ENCODE measurements around the gene MEGF11.
"Not testable (repeated sequence)": the region's sequence is repeated elsewhere in the genome, so short reads cannot be mapped to it uniquely, and the experiment has no call there.

Gene MEGF11

GRCh38 chr15:65870889-65871533 is 382.5 kb downstream of the MEGF11 start:
- H3K27ac Mint-ChIP-seq, result peak overlapping the region; percentile 97
- no peak for DNase-seq (ENCODE audit: low spot score)
- peaks cover 4% of the 10 kb centered on the region for H3K27me3 Mint-ChIP-seq (ENCODE audit: low read depth)
- H3K36me3 Mint-ChIP-seq (ENCODE audit: low read depth), result peaks cover 24% of the 10 kb centered on the region
- no peaks in the 10 kb centered on the region for H3K9me3 Mint-ChIP-seq
- peaks cover 21% of the 10 kb centered on the region for H3K4me1 Mint-ChIP-seq (ENCODE audit: low read depth)
- H3K4me3 Mint-ChIP-seq, result peak overlapping the region; percentile 97

- DNase-seq (ENCODE audit: low spot score), result no peak
- Mint-ChIP-seq H3K27ac (peak overlapping the region; percentile 97), H3K4me3 (peak overlapping the region; percentile 97), H3K36me3 (ENCODE audit: low read depth) (peaks cover 20% of the 10 kb centered on the region), H3K4me1 (ENCODE audit: low read depth) (peaks cover 20% of the 10 kb centered on the region), H3K27me3 (ENCODE audit: low read depth) (peaks cover 4% of the 10 kb centered on the region), H3K9me3 (no peaks in the 10 kb centered on the region)
Measured at GRCh38 chr15:65869954-65870871, 383.3 kb downstream of the MEGF11 start.

- H3K4me3 Mint-ChIP-seq, result peak within 1 kb of the TSS; percentile 97
Measured at GRCh38 chr15:65869126-65869953, 384.2 kb downstream of the MEGF11 start, which contains the start of gene RAB11A. Gene RAB11A, plus strand, starts transcription at chr15:65869491. Its CDS starts 95 bp downstream, at chr15:65869586.

GRCh38 chr15:65868546-65869125 is 384.9 kb downstream of the MEGF11 start:
- H3K36me3 Mint-ChIP-seq (ENCODE audit: low read depth), result peaks cover 16% of the 10 kb centered on the region
- H3K4me1 Mint-ChIP-seq (ENCODE audit: low read depth), result peaks cover 18% of the 10 kb centered on the region
- DNase-seq (ENCODE audit: low spot score), result no peak

More at GRCh38 chr15:65869126-65869953, 384.2 kb downstream of the MEGF11 start, which contains the start of gene RAB11A:
- peak within 1 kb of the TSS; percentile 97 for H3K27ac Mint-ChIP-seq
- peak; percentile 95 for DNase-seq (ENCODE audit: low spot score)
- H3K9me3 Mint-ChIP-seq, result no peaks in the 10 kb centered on the region
- peaks cover 18% of the 10 kb centered on the region for H3K36me3 Mint-ChIP-seq (ENCODE audit: low read depth)
- H3K27me3 Mint-ChIP-seq (ENCODE audit: low read depth), result peaks cover 4% of the 10 kb centered on the region
- peaks cover 20% of the 10 kb centered on the region for H3K4me1 Mint-ChIP-seq (ENCODE audit: low read depth)

GRCh38 chr15:65867933-65868332 is 385.6 kb downstream of the MEGF11 start:
- H3K36me3 Mint-ChIP-seq (ENCODE audit: low read depth), result peaks cover 16% of the 10 kb centered on the region
- not testable (repeated sequence) for H3K9me3 Mint-ChIP-seq; DNase-seq (ENCODE audit: low spot score); H3K27me3 Mint-ChIP-seq (ENCODE audit: low read depth)
- peaks cover 18% of the 10 kb centered on the region for H3K4me1 Mint-ChIP-seq (ENCODE audit: low read depth)
- H3K4me3 Mint-ChIP-seq, result peak overlapping the region; percentile 97
- H3K27ac Mint-ChIP-seq, result peak overlapping the region; percentile 49

More at GRCh38 chr15:65868546-65869125, 384.9 kb downstream of the MEGF11 start:
- Mint-ChIP-seq H3K9me3 (no peaks in the 10 kb centered on the region), H3K27me3 (ENCODE audit: low read depth) (peaks cover 4% of the 10 kb centered on the region), H3K27ac (peak overlapping the region; percentile 97), H3K4me3 (peak overlapping the region; percentile 97)

GRCh38 chr15:65867244-65867643 is 386.3 kb downstream of the MEGF11 start:
- no peak overlapping the region for H3K4me3 Mint-ChIP-seq
- no peak overlapping the region for H3K27ac Mint-ChIP-seq
- H3K9me3 Mint-ChIP-seq, result no peaks in the 10 kb centered on the region
- peaks cover 12% of the 10 kb centered on the region for H3K36me3 Mint-ChIP-seq (ENCODE audit: low read depth)
- peaks cover 18% of the 10 kb centered on the region for H3K4me1 Mint-ChIP-seq (ENCODE audit: low read depth)
- DNase-seq (ENCODE audit: low spot score), result no peak
- H3K27me3 Mint-ChIP-seq (ENCODE audit: low read depth), result peaks cover 4% of the 10 kb centered on the region

GRCh38 chr15:65863106-65863505 is 390.4 kb downstream of the MEGF11 start:
- Mint-ChIP-seq H3K4me3 (no peak overlapping the region), H3K27ac (no peak overlapping the region), H3K36me3 (ENCODE audit: low read depth) (no peaks in the 10 kb centered on the region), H3K4me1 (ENCODE audit: low read depth) (peaks cover 10% of the 10 kb centered on the region), H3K9me3 (no peaks in the 10 kb centered on the region), H3K27me3 (ENCODE audit: low read depth) (peaks cover 4% of the 10 kb centered on the region)
- DNase-seq (ENCODE audit: low spot score), result no peak

- Mint-ChIP-seq H3K4me3 (no peak overlapping the region), H3K36me3 (ENCODE audit: low read depth) (no peaks in the 10 kb centered on the region), H3K9me3 (no peaks in the 10 kb centered on the region), H3K4me1 (ENCODE audit: low read depth) (peaks cover 10% of the 10 kb centered on the region), H3K27ac (no peak overlapping the region), H3K27me3 (ENCODE audit: low read depth) (peaks cover 4% of the 10 kb centered on the region)
- peak; percentile 68 for DNase-seq (ENCODE audit: low spot score)
Measured at GRCh38 chr15:65862682-65863081, 390.9 kb downstream of the MEGF11 start.

- H3K9me3 Mint-ChIP-seq, result no peaks in the 10 kb centered on the region
- no peak overlapping the region for H3K4me3 Mint-ChIP-seq
- peaks cover 12% of the 10 kb centered on the region for H3K4me1 Mint-ChIP-seq (ENCODE audit: low read depth)
- DNase-seq (ENCODE audit: low spot score), result no peak
- H3K27ac Mint-ChIP-seq, result no peak overlapping the region
- H3K27me3 Mint-ChIP-seq (ENCODE audit: low read depth), result peaks cover 8% of the 10 kb centered on the region
- no peaks in the 10 kb centered on the region for H3K36me3 Mint-ChIP-seq (ENCODE audit: low read depth)
Measured at GRCh38 chr15:65857718-65858402, 395.7 kb downstream of the MEGF11 start.

GRCh38 chr15:65856821-65857455 is 396.6 kb downstream of the MEGF11 start:
- H3K27ac Mint-ChIP-seq, result no peak overlapping the region
- H3K36me3 Mint-ChIP-seq (ENCODE audit: low read depth), result no peaks in the 10 kb centered on the region
- H3K27me3 Mint-ChIP-seq (ENCODE audit: low read depth), result peaks cover 8% of the 10 kb centered on the region
- H3K9me3 Mint-ChIP-seq, result no peaks in the 10 kb centered on the region
- DNase-seq (ENCODE audit: low spot score), result peak; percentile 56
- peaks cover 8% of the 10 kb centered on the region for H3K4me1 Mint-ChIP-seq (ENCODE audit: low read depth)
- H3K4me3 Mint-ChIP-seq, result no peak overlapping the region

GRCh38 chr15:65851981-65852380 is 401.6 kb downstream of the MEGF11 start:
- Mint-ChIP-seq H3K36me3 (ENCODE audit: low read depth) (no peaks in the 10 kb centered on the region), H3K4me3 (no peak overlapping the region), H3K4me1 (ENCODE audit: low read depth) (peaks cover 1% of the 10 kb centered on the region), H3K27me3 (ENCODE audit: low read depth) (peaks cover 10% of the 10 kb centered on the region), H3K27ac (no peak overlapping the region), H3K9me3 (no peaks in the 10 kb centered on the region)
- no peak for DNase-seq (ENCODE audit: low spot score)

GRCh38 chr15:65847989-65848388 is 405.6 kb downstream of the MEGF11 start:
- DNase-seq (ENCODE audit: low spot score), result no peak
- no peak overlapping the region for H3K27ac Mint-ChIP-seq
- no peaks in the 10 kb centered on the region for H3K36me3 Mint-ChIP-seq (ENCODE audit: low read depth)
- peaks cover 13% of the 10 kb centered on the region for H3K27me3 Mint-ChIP-seq (ENCODE audit: low read depth)
- H3K4me3 Mint-ChIP-seq, result no peak overlapping the region
- H3K9me3 Mint-ChIP-seq, result no peaks in the 10 kb centered on the region
- no peaks in the 10 kb centered on the region for H3K4me1 Mint-ChIP-seq (ENCODE audit: low read depth)

All from T-helper 2 cell treated with Interferon-gamma antibody and Interleukin-4, amounts not matched to agents 5 μg/mL and 100 μg/mL, for 36 hours (primary cell).